CD4-positive, alpha-beta memory T cell (primary cell): Measurements from ENCODE around the gene MARVELD1. TPM values are rescaled to one million over a fixed set of nuclear protein-coding genes. Genes with fewer than 3 reads are reported as not detected.

Experiments
- CTCF ChIA-PET: fragments of 350-600 bp; sonication (Branson Sonifier 250); formaldehyde crosslinking; loops from one replicate; lab custom pipeline; 2021; ENCODE audit warnings: inconsistent platforms; ENCODE audit not compliant: partially characterized antibody; lab: Charles Lee
- POLR2A ChIA-PET: fragments of 350-600 bp; sonication (Branson Sonifier 250); formaldehyde crosslinking; loops from one replicate; lab custom pipeline; 2021; ENCODE audit not compliant: partially characterized antibody; lab: Charles Lee
- DNase-seq, 5 donors: peaks; one replicate each; pipeline versions ENCODE4 v3.0.0 to v3.0.0-alpha.2; 2020 to 2022; ENCODE audit warnings: mixed read lengths in 1 of 5
- H3K27ac ChIP-seq: one replicate; pipeline ENCODE4 v1.7.0; 2013; ENCODE audit warnings: low read depth, low read length
- H3K27me3 ChIP-seq: 2 replicates; pipeline ENCODE4 v1.7.0; 2013; ENCODE audit warnings: mild to moderate bottlenecking, low read length, moderate library complexity; ENCODE audit not compliant: insufficient read depth
- H3K36me3 ChIP-seq: 2 replicates; pipeline ENCODE4 v1.7.0; 2013; ENCODE audit warnings: mild to moderate bottlenecking, low read length, moderate library complexity; ENCODE audit not compliant: insufficient read depth
- H3K4me1 ChIP-seq: 2 replicates; pipeline ENCODE4 v1.7.0; 2013; ENCODE audit warnings: mild to moderate bottlenecking, low read length, moderate library complexity; ENCODE audit not compliant: insufficient read depth
- H3K4me3 ChIP-seq, 2 donors: one replicate each; pipeline ENCODE4 v1.7.0; 2013; ENCODE audit warnings: low read length in 2 of 2, mild to moderate bottlenecking in 1 of 2
- H3K9me3 ChIP-seq, 2 donors: one replicate each; pipeline ENCODE4 v1.7.0; 2013; ENCODE audit warnings: low read length in 2 of 2, control low read depth in 1 of 2; ENCODE audit not compliant: control insufficient read depth in 1 of 2
- H3K27ac Mint-ChIP-seq, 7 donors: one replicate each; pipeline ENCODE4 v1.8.0; 2020 to 2021; ENCODE audit warnings: mixed read lengths in 7 of 7, mild to moderate bottlenecking in 6 of 7, inconsistent platforms in 3 of 7, moderate library complexity in 3 of 7
- H3K27me3 Mint-ChIP-seq, 2 donors: one replicate each; pipeline ENCODE4 v1.8.0; 2020 to 2021; ENCODE audit warnings: mixed read lengths in 2 of 2
- H3K36me3 Mint-ChIP-seq, 2 donors: one replicate each; pipeline ENCODE4 v1.8.0; 2020 to 2021; ENCODE audit warnings: mixed read lengths in 2 of 2, inconsistent platforms in 1 of 2, mild to moderate bottlenecking in 1 of 2
- H3K4me1 Mint-ChIP-seq, 4 donors: one replicate each; pipeline ENCODE4 v1.8.0; 2020 to 2021; ENCODE audit warnings: mixed read lengths in 4 of 4, mild to moderate bottlenecking in 1 of 4
- H3K4me3 Mint-ChIP-seq, 8 donors: one replicate each; pipeline ENCODE4 v1.8.0; 2020 to 2021; ENCODE audit warnings: mixed read lengths in 8 of 8, mild to moderate bottlenecking in 7 of 8, moderate library complexity in 6 of 8, inconsistent platforms in 3 of 8
- H3K9me3 Mint-ChIP-seq, 8 donors: one replicate each; pipeline ENCODE4 v1.8.0; 2020 to 2021; ENCODE audit warnings: mixed read lengths in 8 of 8, mild to moderate bottlenecking in 5 of 8, inconsistent platforms in 3 of 8, moderate library complexity in 1 of 8
- intact Hi-C: fragments of 100-400 bp; cut with micrococcal nuclease; formaldehyde crosslinking; loops from one replicate; pipeline ENCODE4 v1.15.1; 2023
- polyA plus RNA-seq, 2 donors: library from polyadenylated mRNA; unstranded; fragments of 300-500 nt; fragmentation: Illumina TruSeq; gene quantifications; one replicate each; pipeline ENCODE4 v1.2.3, GENCODE V29; 2021
- total RNA-seq, 2 experiments: library from RNA; stranded (reverse); gene quantifications; one replicate each; pipeline ENCODE4 v1.2.3, GENCODE V29; 2021

The MARVELD1 gene
- total and polyA plus RNA-seq, 4 experiments from 2014 or later: 0.22 to 2.1 (median 1.1) TPM

GRCh38 chr10:97737770-97738265 lies 24.3 kb downstream of the MARVELD1 start:
- H3K9me3 ChIP-seq: no peaks in the 10 kb centered on the region
- H3K9me3 Mint-ChIP-seq: no peaks in the 10 kb centered on the region
- CTCF ChIA-PET: interaction anchor here (1.4 kb wide), 1 partner anchor 61 kb away, joined by 5 read pairs; no protein-coding TSS in a partner anchor
- POLR2A ChIA-PET: no interaction called here
- peaks cover 17 to 43% of the 10 kb centered on the region in 2 donors for H3K36me3 Mint-ChIP-seq
- peaks cover 41 to 64% (median 52%) of the 10 kb centered on the region in 4 donors for H3K4me1 Mint-ChIP-seq
- H3K4me3 ChIP-seq: peak overlapping the region; percentile 86 to 87
- H3K36me3 ChIP-seq: peaks cover 10% of the 10 kb centered on the region
- H3K27me3 Mint-ChIP-seq: no peaks in the 10 kb centered on the region
- intact Hi-C loops: loop anchor here (1.0 to 2.0 kb wide), 3 partner anchors 24 to 131 kb away; partner anchors contain the start of gene AVPI1
- DNase-seq: no peak
- H3K27ac Mint-ChIP-seq: peak overlapping the region; percentile 94 to 99 (median 98)
- H3K27ac ChIP-seq: peak overlapping the region; percentile 92
- peaks cover 41% of the 10 kb centered on the region for H3K4me1 ChIP-seq
- H3K4me3 Mint-ChIP-seq: peak overlapping the region; percentile 96 to 99 (median 98)
- no peaks in the 10 kb centered on the region for H3K27me3 ChIP-seq

DNA sequence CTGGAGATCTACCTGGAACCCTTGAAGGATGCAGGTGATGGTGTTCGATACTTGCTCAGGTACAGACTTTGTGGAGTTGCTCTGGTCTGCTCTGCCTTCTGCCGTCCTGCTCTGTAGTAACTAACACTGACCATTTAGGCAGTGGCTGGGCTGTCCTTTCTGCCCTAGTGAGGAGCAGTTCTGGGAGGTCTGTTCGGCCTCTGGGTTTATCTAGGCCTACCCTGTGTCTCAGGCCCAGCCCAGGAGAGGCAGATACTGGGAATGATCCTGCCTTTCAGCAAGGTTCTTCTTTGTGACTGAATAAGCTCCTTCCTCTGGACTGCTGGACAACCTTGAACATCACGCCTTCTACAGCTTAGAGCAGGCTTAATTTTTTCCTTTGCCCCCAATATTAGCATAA lies 25.1 kb downstream of the MARVELD1 start:
- intact Hi-C loops: no loop called here
- Histone ChIP-seq H3K27me3 (no peaks in the 10 kb centered on the region), H3K27ac (no peak overlapping the region), H3K9me3 (no peaks in the 10 kb centered on the region), H3K4me3 (no peak overlapping the region), H3K4me1 (peaks cover 41% of the 10 kb centered on the region), H3K36me3 (peaks cover 18% of the 10 kb centered on the region)
- peaks cover 25 to 50% of the 10 kb centered on the region in 2 donors for H3K36me3 Mint-ChIP-seq
- ChIA-PET POLR2A (no interaction called here), CTCF (interaction anchor here (1.4 kb wide), 1 partner anchor 61 kb away, joined by 5 read pairs; no protein-coding TSS in a partner anchor)
- no peak for DNase-seq
- H3K4me3 Mint-ChIP-seq: peak overlapping the region; percentile 96 to 99 (median 98)
- H3K9me3 Mint-ChIP-seq: no peaks in the 10 kb centered on the region
- H3K4me1 Mint-ChIP-seq: peaks cover 45 to 70% (median 57%) of the 10 kb centered on the region in 4 donors
- no peaks in the 10 kb centered on the region for H3K27me3 Mint-ChIP-seq
- H3K27ac Mint-ChIP-seq: peak overlapping the region in 4 of 7 donors; percentile 24 to 99 (median 72)

DNA sequence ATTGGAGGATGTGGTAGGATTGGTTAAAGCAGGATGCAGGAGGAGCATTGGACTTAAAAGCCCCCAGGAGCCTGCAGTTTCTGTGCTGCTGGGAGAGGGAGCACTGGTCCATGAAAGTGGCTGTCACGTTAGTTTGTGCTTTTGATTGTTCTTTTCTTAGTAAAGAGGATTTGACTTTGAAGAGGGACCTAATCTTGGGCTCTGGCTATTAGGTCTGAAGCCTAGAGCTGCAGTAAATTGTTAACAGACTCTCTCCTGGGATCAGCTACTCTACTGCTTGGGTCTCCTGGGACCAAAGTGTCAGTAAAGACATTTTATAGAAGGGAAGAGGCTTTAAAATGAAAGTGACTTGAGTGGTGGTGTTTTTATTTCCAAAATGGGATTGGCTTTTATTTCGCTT lies 27.1 kb downstream of the MARVELD1 start:
- H3K4me1 Mint-ChIP-seq: peaks cover 46 to 80% (median 66%) of the 10 kb centered on the region in 4 donors
- peaks cover 32% of the 10 kb centered on the region for H3K36me3 ChIP-seq
- H3K27me3 ChIP-seq: no peaks in the 10 kb centered on the region
- CTCF ChIA-PET: interaction anchor here (0.6 kb wide), 1 partner anchor 13 kb away, joined by 3 read pairs; no protein-coding TSS in a partner anchor
- H3K27ac ChIP-seq: no peak overlapping the region
- no peaks in the 10 kb centered on the region for H3K9me3 ChIP-seq
- H3K9me3 Mint-ChIP-seq: no peaks in the 10 kb centered on the region
- H3K4me3 ChIP-seq: no peak overlapping the region
- peaks cover 42 to 68% of the 10 kb centered on the region in 2 donors for H3K36me3 Mint-ChIP-seq
- peak overlapping the region in 5 of 7 donors; percentile 15 to 84 (median 37) for H3K27ac Mint-ChIP-seq
- H3K4me3 Mint-ChIP-seq: no peak overlapping the region
- intact Hi-C loops: no loop called here
- POLR2A ChIA-PET: no interaction called here
- peaks cover 41% of the 10 kb centered on the region for H3K4me1 ChIP-seq
- H3K27me3 Mint-ChIP-seq: no peaks in the 10 kb centered on the region
- DNase-seq: no peak

GRCh38 chr10:97743169-97743943 lies 29.8 kb downstream of the MARVELD1 start:
- peaks cover 28 to 61% (median 45%) of the 10 kb centered on the region in 4 donors for H3K4me1 Mint-ChIP-seq
- intact Hi-C loops: no loop called here
- DNase-seq: no peak
- Histone ChIP-seq H3K9me3 (no peaks in the 10 kb centered on the region), H3K4me1 (peaks cover 29% of the 10 kb centered on the region), H3K27me3 (no peaks in the 10 kb centered on the region), H3K27ac (no peak overlapping the region), H3K36me3 (peaks cover 46% of the 10 kb centered on the region), H3K4me3 (no peak overlapping the region)
- no peaks in the 10 kb centered on the region for H3K27me3 Mint-ChIP-seq
- H3K9me3 Mint-ChIP-seq: no peaks in the 10 kb centered on the region
- POLR2A ChIA-PET: interaction anchor here (1.1 to 1.4 kb wide), 2 partner anchors 10 to 57 kb away, joined by 3 to 4 read pairs; partner anchors contain the start of gene AVPI1
- peak overlapping the region in 1 of 7 donors; percentile 14 for H3K27ac Mint-ChIP-seq
- CTCF ChIA-PET: interaction anchor here (0.6 to 2.8 kb wide), 7 partner anchors 7 to 126 kb away, joined by 3 to 19 read pairs (median 3); partner anchors contain the start of gene ZFYVE27
- peaks cover 59 to 72% of the 10 kb centered on the region in 2 donors for H3K36me3 Mint-ChIP-seq
- H3K4me3 Mint-ChIP-seq: peak overlapping the region in 1 of 8 donors; percentile 24

DNA sequence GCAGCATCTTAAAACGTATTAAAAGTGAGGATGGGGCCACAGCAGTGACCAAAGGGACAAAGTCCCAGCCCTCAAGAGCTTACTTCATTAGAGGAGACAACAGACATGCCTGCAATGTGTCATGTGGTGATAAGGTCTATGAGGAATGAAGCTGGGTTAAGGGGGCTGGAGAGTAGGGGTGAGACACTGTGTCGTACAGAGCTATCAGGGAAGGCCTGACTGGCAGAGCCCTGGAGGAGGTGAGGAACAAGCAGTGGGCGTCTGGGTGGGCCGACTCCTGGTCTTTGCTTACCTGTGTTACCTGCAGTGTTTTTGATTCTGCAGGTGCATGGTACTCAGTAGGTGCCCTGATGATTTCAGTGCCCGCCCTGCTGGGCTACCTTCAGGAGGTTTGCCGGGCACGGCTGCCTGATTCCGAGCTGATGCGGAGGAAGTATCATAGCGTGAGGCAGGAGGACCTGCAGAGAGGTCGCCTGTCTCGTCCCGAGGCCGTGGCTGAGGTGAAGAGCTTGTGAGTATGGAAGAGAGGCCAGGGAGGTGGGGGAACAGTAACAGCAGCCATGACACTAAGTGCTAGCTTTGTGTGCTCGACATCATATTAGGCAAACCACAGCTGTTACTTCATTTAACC lies 31.0 kb downstream of the MARVELD1 start:
- Histone ChIP-seq H3K4me3 (no peak overlapping the region), H3K27me3 (no peaks in the 10 kb centered on the region), H3K36me3 (peaks cover 58% of the 10 kb centered on the region), H3K27ac (no peak overlapping the region), H3K9me3 (no peaks in the 10 kb centered on the region), H3K4me1 (peaks cover 19% of the 10 kb centered on the region)
- DNase-seq: no peak
- intact Hi-C loops: no loop called here
- peak overlapping the region in 3 of 7 donors; percentile 43 to 83 (median 69) for H3K27ac Mint-ChIP-seq
- POLR2A ChIA-PET: interaction anchor here (1.1 kb wide), 1 partner anchor 11 kb away, joined by 3 read pairs; no protein-coding TSS in a partner anchor
- no peak overlapping the region for H3K4me3 Mint-ChIP-seq
- CTCF ChIA-PET: interaction anchor here (0.6 to 2.8 kb wide), 12 partner anchors 8 to 126 kb away, joined by 3 to 19 read pairs (median 3); partner anchors contain the start of genes MARVELD1 and ZFYVE27
- H3K4me1 Mint-ChIP-seq: peaks cover 25 to 55% (median 38%) of the 10 kb centered on the region in 4 donors
- no peaks in the 10 kb centered on the region for H3K9me3 Mint-ChIP-seq
- H3K36me3 Mint-ChIP-seq: peaks cover 62 to 78% of the 10 kb centered on the region in 2 donors
- no peaks in the 10 kb centered on the region for H3K27me3 Mint-ChIP-seq

GRCh38 chr10:97747573-97747972 lies 34.0 kb downstream of the MARVELD1 start:
- Mint-ChIP-seq H3K4me1 (peaks cover 5 to 30% (median 18%) of the 10 kb centered on the region in 4 donors), H3K36me3 (peaks cover 73 to 83% of the 10 kb centered on the region in 2 donors), H3K27me3 (no peaks in the 10 kb centered on the region), H3K4me3 (no peak overlapping the region), H3K27ac (no peak overlapping the region), H3K9me3 (no peaks in the 10 kb centered on the region)
- H3K9me3 ChIP-seq: no peaks in the 10 kb centered on the region
- no peaks in the 10 kb centered on the region for H3K27me3 ChIP-seq
- intact Hi-C loops: no loop called here
- H3K36me3 ChIP-seq: peaks cover 79% of the 10 kb centered on the region
- ChIA-PET POLR2A (no interaction called here), CTCF (interaction anchor here (1.1 to 1.5 kb wide), 2 partner anchors 44 to 298 kb away, joined by 3 to 4 read pairs; no protein-coding TSS in a partner anchor)
- H3K4me1 ChIP-seq: no peaks in the 10 kb centered on the region
- H3K27ac ChIP-seq: no peak overlapping the region
- no peak overlapping the region for H3K4me3 ChIP-seq
- no peak for DNase-seq
